Ovary (tissue), 3 donors: ENCODE results near the gene DFFA.

ENCODE experiments used
- POLR2A ChIP-seq: fragments of 450-650 bp; IDR thresholded peaks from one replicate; pipeline ENCODE4 v1.6.1; 2017; ENCODE audit warnings: antibody characterized with exemption, mild to moderate bottlenecking, moderate library complexity
- TF ChIP-seq, protein P1 (sequence below), 3 donors: fragments of 450-650 bp in 2 of 3; fragments of 200-600 bp in 1 of 3; IDR thresholded peaks; one replicate each; pipeline versions ENCODE4 v1.5.1 to v1.8.0; 2016 to 2022; ENCODE audit warnings: antibody characterized with exemption in 3 of 3, mild to moderate bottlenecking in 1 of 3
- donor health status: DM: no; HTN: no; CAD: no.

DNA sequence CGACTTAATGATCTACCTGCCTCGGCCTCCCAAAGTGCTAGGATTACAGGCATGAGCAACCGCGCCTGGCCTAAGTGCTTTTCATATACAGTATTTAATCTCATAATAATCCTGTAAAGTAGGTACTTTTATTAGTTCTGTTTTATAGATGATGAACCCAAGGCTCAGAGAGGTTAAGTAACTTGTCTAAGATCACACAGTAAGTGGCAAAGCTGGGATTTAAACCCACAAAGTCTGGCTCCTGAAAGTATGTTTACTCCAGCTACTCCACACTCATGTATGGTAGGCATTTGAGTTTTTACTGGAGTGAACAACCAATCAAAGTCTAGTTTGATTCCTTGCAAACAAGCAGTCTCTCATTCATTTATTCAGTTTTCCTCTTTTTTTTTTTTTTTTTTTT lies 2.3 kb downstream of the DFFA start:
- TF ChIP-seq, protein P1, sequence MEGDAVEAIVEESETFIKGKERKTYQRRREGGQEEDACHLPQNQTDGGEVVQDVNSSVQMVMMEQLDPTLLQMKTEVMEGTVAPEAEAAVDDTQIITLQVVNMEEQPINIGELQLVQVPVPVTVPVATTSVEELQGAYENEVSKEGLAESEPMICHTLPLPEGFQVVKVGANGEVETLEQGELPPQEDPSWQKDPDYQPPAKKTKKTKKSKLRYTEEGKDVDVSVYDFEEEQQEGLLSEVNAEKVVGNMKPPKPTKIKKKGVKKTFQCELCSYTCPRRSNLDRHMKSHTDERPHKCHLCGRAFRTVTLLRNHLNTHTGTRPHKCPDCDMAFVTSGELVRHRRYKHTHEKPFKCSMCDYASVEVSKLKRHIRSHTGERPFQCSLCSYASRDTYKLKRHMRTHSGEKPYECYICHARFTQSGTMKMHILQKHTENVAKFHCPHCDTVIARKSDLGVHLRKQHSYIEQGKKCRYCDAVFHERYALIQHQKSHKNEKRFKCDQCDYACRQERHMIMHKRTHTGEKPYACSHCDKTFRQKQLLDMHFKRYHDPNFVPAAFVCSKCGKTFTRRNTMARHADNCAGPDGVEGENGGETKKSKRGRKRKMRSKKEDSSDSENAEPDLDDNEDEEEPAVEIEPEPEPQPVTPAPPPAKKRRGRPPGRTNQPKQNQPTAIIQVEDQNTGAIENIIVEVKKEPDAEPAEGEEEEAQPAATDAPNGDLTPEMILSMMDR (IDR thresholded peaks at IDR 0.05), result no peak
- TF ChIP-seq POLR2A, result no peak
